Uterus (tissue), 2 donors: ENCODE measurements around the gene THSD4.

Experiments used
- CTCF ChIP-seq, 4 experiments: fragments of 200-600 bp in 2 of 4; fragments of 450-650 bp in 2 of 4; sonication (generic) in 2 of 4; IDR thresholded peaks; one replicate each; pipeline ENCODE4 v1.5.1; 2016 to 2019; ENCODE audit warnings: antibody characterized with exemption in 4 of 4, mild to moderate bottlenecking in 2 of 4, moderate library complexity in 1 of 4
- POLR2A ChIP-seq, 2 donors: fragments of 450-650 bp; IDR thresholded peaks; one replicate each; pipeline ENCODE4 v1.6.1; 2016; ENCODE audit warnings: antibody characterized with exemption in 2 of 2, mild to moderate bottlenecking in 1 of 2, moderate library complexity in 1 of 2

- TF ChIP-seq CTCF (IDR thresholded peaks at IDR 0.05), result no peak
- no peak for TF ChIP-seq POLR2A (IDR thresholded peaks at IDR 0.05)
These were observed 270.2 kb downstream of the THSD4 start for GRCh38 chr15:71385457-71385856.
